Measurements from ENCODE around the gene TMEM144. TPM values are rescaled to one million over a fixed set of nuclear protein-coding genes. Genes with fewer than 3 reads are reported as not detected.

TMEM144 gene
- total RNA-seq, 1 donor from 2014 or later, result 4.1 TPM

DNA sequence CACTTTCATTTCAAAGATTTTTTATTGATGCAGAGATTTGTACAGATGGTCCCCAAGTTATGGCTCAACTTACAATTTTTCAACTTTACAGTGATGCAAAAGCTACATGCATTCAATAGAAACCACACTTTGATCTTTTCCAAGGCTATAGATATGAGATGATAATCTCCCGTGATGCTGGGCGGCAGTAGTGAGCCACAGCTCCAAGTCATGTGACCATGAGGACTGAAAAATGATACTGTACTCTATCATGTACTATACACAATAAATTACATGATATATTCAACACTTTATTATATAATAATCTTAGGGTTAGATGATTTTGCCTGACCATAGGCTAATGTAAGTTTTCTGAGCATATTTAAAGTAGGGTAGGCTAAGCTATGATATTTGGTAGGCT, 23.5 kb upstream of the TMEM144 start:
- Histone ChIP-seq H3K36me3 (no peaks in the 10 kb centered on the region), H3K4me2 (no peak overlapping the region), H3F3A (ENCODE audit: low read depth) (no peaks in the 10 kb centered on the region), H3K27ac (no peak overlapping the region), H2AFZ (replicated peaks) (no peak overlapping the region), H3K9me3 (ENCODE audit: low read depth) (no peaks in the 10 kb centered on the region), H3K4me1 (no peaks in the 10 kb centered on the region), H3K27me3 (no peaks in the 10 kb centered on the region), H3K79me2 (ENCODE audit: low read depth) (no peaks in the 10 kb centered on the region), H3K4me3 (no peak overlapping the region), H4K20me1 (ENCODE audit: low read depth) (no peaks in the 10 kb centered on the region), H3K9ac (no peak overlapping the region)
- no peaks in the 10 kb centered on the region for H3K36me3 Mint-ChIP-seq
- no peak overlapping the region for H3K27ac Mint-ChIP-seq
- H3K27me3 Mint-ChIP-seq (ENCODE audit: insufficient read depth, low read depth), result no peaks in the 10 kb centered on the region
- no peak for DNase-seq (ENCODE audit: low spot score)
- TF ChIP-seq EZH2phosphoT487 (IDR thresholded peaks at IDR 0.05) (no peak), EZH2 (IDR thresholded peaks at IDR 0.05) (no peak)
- TF ChIP-seq, protein P1, sequence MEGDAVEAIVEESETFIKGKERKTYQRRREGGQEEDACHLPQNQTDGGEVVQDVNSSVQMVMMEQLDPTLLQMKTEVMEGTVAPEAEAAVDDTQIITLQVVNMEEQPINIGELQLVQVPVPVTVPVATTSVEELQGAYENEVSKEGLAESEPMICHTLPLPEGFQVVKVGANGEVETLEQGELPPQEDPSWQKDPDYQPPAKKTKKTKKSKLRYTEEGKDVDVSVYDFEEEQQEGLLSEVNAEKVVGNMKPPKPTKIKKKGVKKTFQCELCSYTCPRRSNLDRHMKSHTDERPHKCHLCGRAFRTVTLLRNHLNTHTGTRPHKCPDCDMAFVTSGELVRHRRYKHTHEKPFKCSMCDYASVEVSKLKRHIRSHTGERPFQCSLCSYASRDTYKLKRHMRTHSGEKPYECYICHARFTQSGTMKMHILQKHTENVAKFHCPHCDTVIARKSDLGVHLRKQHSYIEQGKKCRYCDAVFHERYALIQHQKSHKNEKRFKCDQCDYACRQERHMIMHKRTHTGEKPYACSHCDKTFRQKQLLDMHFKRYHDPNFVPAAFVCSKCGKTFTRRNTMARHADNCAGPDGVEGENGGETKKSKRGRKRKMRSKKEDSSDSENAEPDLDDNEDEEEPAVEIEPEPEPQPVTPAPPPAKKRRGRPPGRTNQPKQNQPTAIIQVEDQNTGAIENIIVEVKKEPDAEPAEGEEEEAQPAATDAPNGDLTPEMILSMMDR (IDR thresholded peaks at IDR 0.05), result no peak
- H3K4me3 Mint-ChIP-seq, result no peak overlapping the region
- peaks cover 4% of the 10 kb centered on the region for H3K4me1 Mint-ChIP-seq
- no peaks in the 10 kb centered on the region for H3K9me3 Mint-ChIP-seq

DNA sequence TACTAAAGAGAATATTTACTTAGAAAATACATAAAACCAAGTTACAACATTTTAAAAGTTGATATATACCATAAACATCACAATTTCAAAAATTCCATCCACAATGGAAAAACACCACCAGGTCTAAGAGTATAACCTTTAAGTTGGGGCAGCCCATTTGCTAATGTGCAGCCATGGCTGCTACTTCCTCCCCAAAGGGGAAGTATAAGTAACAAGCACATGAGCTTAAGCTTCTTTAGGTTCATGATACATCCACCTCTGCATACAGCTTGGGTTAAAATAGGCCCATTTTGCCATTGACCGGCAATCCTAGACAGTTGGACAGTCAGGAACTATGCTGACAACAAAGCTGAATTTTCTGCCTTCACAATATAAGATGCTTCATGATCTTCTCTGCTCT, 20.9 kb upstream of the TMEM144 start:
- H3K4me3 ChIP-seq, result no peak overlapping the region
- no peak for TF ChIP-seq EZH2 (IDR thresholded peaks at IDR 0.05)
- no peaks in the 10 kb centered on the region for H3K27me3 ChIP-seq
- H4K20me1 ChIP-seq (ENCODE audit: low read depth), result no peaks in the 10 kb centered on the region
- H3F3A ChIP-seq (ENCODE audit: low read depth), result no peaks in the 10 kb centered on the region
- Mint-ChIP-seq H3K9me3 (no peaks in the 10 kb centered on the region), H3K4me3 (no peak overlapping the region), H3K36me3 (no peaks in the 10 kb centered on the region), H3K27ac (no peak overlapping the region), H3K27me3 (ENCODE audit: insufficient read depth, low read depth) (no peaks in the 10 kb centered on the region), H3K4me1 (peaks cover 4% of the 10 kb centered on the region)
- no peaks in the 10 kb centered on the region for H3K4me1 ChIP-seq
- H2AFZ ChIP-seq (replicated peaks), result no peak overlapping the region
- H3K4me2 ChIP-seq, result no peak overlapping the region
- no peaks in the 10 kb centered on the region for H3K9me3 ChIP-seq (ENCODE audit: low read depth)
- DNase-seq (ENCODE audit: low spot score), result no peak
- no peak overlapping the region for H3K9ac ChIP-seq
- no peaks in the 10 kb centered on the region for H3K36me3 ChIP-seq
- H3K79me2 ChIP-seq (ENCODE audit: low read depth), result no peaks in the 10 kb centered on the region
- no peak overlapping the region for H3K27ac ChIP-seq

DNA sequence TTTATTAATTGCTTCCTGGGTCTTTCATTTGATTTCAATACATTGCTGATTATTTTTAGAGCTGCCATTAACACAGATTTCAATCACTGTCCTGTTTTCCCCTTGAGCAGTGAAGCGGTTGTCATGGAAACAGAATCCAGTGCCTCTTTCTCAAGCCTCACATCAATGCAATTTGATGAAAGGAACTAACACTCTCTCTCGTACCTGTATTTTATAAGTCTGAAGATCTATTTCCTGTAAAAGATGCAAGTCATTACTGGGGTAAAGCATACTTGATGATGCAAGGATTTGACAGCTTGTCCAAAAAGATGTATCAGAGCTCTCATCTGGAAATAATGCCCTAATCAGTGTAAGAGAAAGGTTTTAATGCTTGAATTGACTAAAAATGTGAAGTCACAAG, 19.6 kb upstream of the TMEM144 start:
- H3K27me3 ChIP-seq, result no peaks in the 10 kb centered on the region
- H3K27ac ChIP-seq, result no peak overlapping the region
- H3F3A ChIP-seq (ENCODE audit: low read depth), result no peaks in the 10 kb centered on the region
- TF ChIP-seq EZH2phosphoT487 (IDR thresholded peaks at IDR 0.05), result no peak
- TF ChIP-seq, protein P1 (IDR thresholded peaks at IDR 0.05), result no peak
- no peak for TF ChIP-seq EZH2 (IDR thresholded peaks at IDR 0.05)
- H3K9me3 ChIP-seq (ENCODE audit: low read depth), result no peaks in the 10 kb centered on the region
- no peaks in the 10 kb centered on the region for H3K79me2 ChIP-seq (ENCODE audit: low read depth)
- no peak overlapping the region for H3K27ac Mint-ChIP-seq
- no peaks in the 10 kb centered on the region for H3K36me3 Mint-ChIP-seq
- no peak overlapping the region for H3K4me3 ChIP-seq
- no peak overlapping the region for H3K4me2 ChIP-seq
- H3K4me3 Mint-ChIP-seq, result no peak overlapping the region
- H3K9ac ChIP-seq, result no peak overlapping the region
- no peaks in the 10 kb centered on the region for H3K27me3 Mint-ChIP-seq (ENCODE audit: insufficient read depth, low read depth)
- no peaks in the 10 kb centered on the region for H4K20me1 ChIP-seq (ENCODE audit: low read depth)
- H2AFZ ChIP-seq (replicated peaks), result no peak overlapping the region
- no peaks in the 10 kb centered on the region for H3K36me3 ChIP-seq
- DNase-seq (ENCODE audit: low spot score), result no peak
- peaks cover 4% of the 10 kb centered on the region for H3K4me1 Mint-ChIP-seq
- H3K4me1 ChIP-seq, result no peaks in the 10 kb centered on the region
- no peaks in the 10 kb centered on the region for H3K9me3 Mint-ChIP-seq

DNA sequence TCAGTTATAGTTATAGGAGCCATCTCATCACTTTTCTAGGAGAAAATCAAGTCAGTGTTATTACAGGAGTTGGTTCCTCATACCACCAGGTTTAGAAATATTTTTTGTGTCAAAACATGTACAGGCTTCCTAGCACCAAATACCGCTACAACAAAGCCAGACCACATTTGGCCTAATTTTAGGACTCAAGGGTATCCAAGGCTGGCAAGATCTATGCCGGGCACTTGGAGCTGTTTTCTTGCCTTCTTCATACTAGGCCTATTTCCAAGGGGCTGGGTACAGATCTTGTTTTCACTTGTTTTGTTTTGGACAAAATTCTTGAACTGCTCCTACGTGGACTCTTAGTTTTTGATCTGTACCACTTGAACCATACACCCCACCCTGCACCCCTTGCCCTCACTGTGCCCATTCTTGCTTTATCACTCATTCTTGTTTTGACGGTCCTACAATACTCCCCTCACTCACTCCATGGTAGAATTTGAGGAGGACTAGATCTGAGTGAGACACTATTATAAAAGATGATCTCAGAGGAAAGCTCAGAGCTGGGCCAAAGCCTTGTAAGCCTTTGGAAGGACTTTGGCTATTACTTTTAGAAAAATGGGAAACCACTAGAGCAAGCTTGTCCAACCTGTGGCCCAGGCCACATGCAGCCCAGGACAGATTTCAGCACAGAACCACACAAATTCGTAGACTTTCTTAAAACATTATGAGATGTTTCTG, 17.7 kb upstream of the TMEM144 start:
- no peaks in the 10 kb centered on the region for H3K9me3 Mint-ChIP-seq
- Histone ChIP-seq H3K4me3 (no peak overlapping the region), H3K27me3 (no peaks in the 10 kb centered on the region), H3K9me3 (ENCODE audit: low read depth) (no peaks in the 10 kb centered on the region), H4K20me1 (ENCODE audit: low read depth) (no peaks in the 10 kb centered on the region), H3K9ac (no peak overlapping the region), H3K36me3 (no peaks in the 10 kb centered on the region), H3F3A (ENCODE audit: low read depth) (no peaks in the 10 kb centered on the region), H3K27ac (no peak overlapping the region), H2AFZ (replicated peaks) (peak overlapping the region; percentile 67), H3K4me1 (no peaks in the 10 kb centered on the region), H3K79me2 (ENCODE audit: low read depth) (no peaks in the 10 kb centered on the region), H3K4me2 (no peak overlapping the region)
- no peaks in the 10 kb centered on the region for H3K36me3 Mint-ChIP-seq
- no peak overlapping the region for H3K4me3 Mint-ChIP-seq
- no peak for DNase-seq (ENCODE audit: low spot score)
- no peak for TF ChIP-seq EZH2phosphoT487 (IDR thresholded peaks at IDR 0.05)
- TF ChIP-seq, protein P1 (IDR thresholded peaks at IDR 0.05), result no peak
- no peak for TF ChIP-seq EZH2 (IDR thresholded peaks at IDR 0.05)
- no peaks in the 10 kb centered on the region for H3K27me3 Mint-ChIP-seq (ENCODE audit: insufficient read depth, low read depth)
- no peak overlapping the region for H3K27ac Mint-ChIP-seq
- H3K4me1 Mint-ChIP-seq, result peaks cover 4% of the 10 kb centered on the region

All from neural progenitor cell (in vitro differentiated cells).